IPS-11a (cell line): Measurements from ENCODE around the gene SURF6.

ENCODE experiments used
- H3K4me3 ChIP-seq: one replicate; pipeline ENCODE4 v1.5.1; 2013; ENCODE audit warnings: low read depth, low read length, control low read depth

The SURF6 gene

DNA sequence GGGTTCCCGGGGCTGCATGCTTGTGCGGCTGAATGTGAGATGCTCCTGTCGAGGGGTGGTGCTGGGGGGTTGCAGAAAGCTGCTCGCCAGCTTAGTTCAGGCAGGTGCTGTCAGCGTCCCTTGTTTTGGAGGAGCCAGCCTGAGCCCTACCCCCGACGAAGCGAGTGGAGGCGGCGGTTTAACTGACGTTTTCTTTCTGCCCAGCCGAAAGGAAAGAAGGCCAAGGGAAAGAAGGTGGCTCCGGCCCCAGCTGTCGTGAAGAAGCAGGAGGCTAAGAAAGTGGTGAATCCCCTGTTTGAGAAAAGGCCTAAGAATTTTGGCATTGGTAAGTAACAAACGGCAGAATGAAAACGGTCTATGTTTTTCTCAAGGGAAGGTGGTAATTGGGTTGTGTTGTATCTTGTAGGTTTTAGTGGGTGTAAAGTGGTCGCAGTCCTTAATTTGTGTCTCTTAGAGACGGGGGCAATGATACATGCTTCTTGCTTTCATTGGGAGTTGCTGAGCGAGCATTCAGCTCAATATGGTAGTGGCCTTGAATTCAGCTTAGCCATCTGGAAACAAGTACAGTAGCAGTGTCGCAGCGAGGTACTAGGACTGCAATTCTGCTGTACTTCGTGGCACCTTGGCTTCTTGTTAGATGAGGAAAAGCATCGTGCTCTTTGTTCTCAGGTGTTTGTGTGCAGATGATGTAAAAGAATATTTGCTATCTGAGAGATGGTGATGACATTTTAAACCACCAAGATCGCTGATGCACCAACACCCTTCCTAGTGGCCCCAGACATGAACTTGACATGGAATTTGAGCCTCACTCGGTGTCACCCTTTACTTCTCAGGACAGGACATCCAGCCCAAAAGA is 13.0 kb upstream of the SURF6 start:
- peak overlapping the region; percentile 97 for H3K4me3 ChIP-seq

DNA sequence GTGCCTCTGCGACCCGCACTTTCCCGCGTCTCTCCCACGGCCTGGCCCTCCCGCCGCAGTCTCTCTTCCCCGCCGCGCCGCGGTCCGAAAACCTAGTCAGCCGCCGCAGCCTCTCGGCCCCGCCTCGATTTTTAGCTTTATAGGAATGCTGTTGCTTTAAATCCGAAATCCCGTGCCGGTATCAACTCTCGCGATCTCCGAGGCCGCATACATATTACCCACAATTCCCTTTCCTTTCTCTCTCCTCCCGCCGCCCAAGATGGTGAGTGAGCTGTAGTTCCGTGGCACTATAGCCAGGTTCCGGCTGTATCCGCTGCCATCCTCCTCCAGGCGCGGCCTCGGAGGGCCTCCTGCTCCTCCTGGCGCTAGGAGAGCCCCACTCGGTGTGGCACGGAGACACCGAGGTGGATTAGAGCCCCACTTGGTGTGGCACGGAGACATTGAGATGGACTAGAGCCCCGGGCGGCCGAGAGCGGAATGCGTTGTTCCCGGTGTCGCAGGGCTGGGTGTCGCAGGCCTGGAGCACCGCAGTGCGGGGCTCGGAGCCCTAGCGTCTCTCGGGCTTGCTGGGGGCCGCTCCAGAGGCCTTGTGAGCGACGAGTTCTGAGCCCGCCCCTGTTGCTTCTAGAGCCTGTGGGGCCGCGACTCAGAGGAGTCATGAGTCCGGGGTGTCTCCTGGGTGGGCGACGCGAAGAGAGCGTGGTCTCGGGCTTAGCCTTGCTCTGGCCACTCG is 12.2 kb upstream of the SURF6 start, which contains the start of the genes MED22 and RPL7A:
MED22 (minus strand) TSS at position 147 of the 733 bp plus-strand sequence. CDS start 1,469 bp downstream, outside the sequence.
RPL7A (plus strand) TSS at position 234 of the 733 bp plus-strand sequence; CDS start at position 260, 26 bp downstream.
- H3K4me3 ChIP-seq: peak within 1 kb of the TSS; percentile 97

- H3K4me3 ChIP-seq: peak overlapping the region; percentile 97
These were observed 11.6 kb upstream of the SURF6 start for GRCh38 chr9:133347515-133347984.

GRCh38 chr9:133346021-133346785 is 10.2 kb upstream of the SURF6 start:
- peak overlapping the region; percentile 97 for H3K4me3 ChIP-seq

DNA sequence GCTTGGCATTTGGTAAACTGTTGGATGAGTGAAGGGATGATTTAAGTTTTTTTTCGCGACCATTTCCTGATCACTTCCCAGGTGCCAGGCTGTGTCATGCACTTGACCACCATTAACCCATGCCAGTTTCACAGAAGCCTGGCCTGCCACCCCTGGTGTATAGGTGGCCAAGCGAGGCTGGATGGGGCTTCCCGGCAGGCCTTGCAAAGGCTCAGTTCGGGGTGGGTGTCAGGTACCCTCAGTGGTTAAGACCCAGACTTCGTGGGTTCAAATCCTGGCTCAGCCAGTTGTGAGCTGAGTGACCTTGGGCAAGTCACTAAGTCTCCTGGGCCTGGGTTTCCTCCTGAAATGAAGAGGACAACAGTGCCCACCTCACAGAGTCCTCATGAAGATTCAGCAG is 9.6 kb upstream of the SURF6 start:
- H3K4me3 ChIP-seq: no peak overlapping the region

DNA sequence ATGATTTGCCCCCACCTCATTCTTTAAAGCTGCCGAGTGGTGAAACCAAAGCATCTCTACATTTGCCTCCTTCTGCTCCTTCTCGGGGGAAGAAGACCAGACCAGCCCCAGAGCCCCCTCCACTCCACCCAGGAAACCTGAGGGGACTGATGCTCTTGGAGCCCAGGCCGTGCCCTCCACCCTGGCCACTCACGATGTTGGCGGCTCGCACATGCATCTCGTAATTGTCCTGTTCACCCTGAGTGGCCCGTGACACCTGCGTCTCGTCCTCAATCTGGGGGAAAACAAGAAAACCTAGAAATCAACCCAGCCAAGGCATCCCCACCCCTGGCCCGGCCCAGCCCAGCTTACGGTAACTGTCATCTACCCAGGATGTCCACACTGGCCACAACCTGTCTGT is 9.0 kb upstream of the SURF6 start:
- no peak overlapping the region for H3K4me3 ChIP-seq

GRCh38 chr9:133344071-133344470 is 8.1 kb upstream of the SURF6 start:
- H3K4me3 ChIP-seq: no peak overlapping the region

DNA sequence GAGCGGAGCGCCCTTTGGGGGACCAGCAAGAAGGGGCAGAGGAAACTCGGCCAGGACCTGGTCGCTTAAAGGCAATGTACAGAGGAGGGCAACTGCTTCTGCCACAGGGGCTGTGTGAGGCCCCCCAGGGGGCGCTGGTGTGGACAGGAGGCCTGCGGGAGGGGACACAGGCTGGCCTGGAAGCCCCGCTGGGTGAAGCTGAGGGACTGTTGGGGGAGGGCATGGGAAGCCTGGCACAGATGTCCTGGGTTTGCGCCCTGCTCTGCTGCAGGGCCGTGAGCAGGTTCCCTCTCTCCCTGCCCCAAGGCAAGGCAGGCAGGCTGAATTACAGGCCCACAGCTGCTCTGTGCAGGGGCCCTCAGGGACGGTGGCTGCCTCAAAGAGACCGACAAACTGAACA is 6.6 kb upstream of the SURF6 start:
- no peak overlapping the region for H3K4me3 ChIP-seq

DNA sequence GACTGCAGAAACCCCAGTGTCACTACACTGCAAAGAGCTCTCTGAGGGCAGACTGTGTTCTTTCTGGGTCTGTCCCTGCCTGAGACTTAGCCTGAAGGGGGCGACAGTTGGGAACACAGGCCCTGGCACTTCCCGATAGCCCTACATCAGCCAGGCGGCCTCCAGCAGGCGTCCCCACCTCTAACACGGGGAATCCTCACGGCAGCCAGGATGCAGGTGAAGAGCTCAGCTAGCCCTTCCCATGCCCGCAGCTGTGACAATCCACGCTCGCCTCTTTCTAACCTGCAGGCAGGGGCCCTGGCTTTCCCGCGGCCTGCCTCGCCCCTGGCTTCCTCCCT is 6.0 kb upstream of the SURF6 start:
- H3K4me3 ChIP-seq: no peak overlapping the region

- H3K4me3 ChIP-seq: no peak overlapping the region
These were observed 5.5 kb upstream of the SURF6 start for GRCh38 chr9:133341369-133342068.

- H3K4me3 ChIP-seq: no peak overlapping the region
These were observed 4.9 kb upstream of the SURF6 start for GRCh38 chr9:133340916-133341315.

DNA sequence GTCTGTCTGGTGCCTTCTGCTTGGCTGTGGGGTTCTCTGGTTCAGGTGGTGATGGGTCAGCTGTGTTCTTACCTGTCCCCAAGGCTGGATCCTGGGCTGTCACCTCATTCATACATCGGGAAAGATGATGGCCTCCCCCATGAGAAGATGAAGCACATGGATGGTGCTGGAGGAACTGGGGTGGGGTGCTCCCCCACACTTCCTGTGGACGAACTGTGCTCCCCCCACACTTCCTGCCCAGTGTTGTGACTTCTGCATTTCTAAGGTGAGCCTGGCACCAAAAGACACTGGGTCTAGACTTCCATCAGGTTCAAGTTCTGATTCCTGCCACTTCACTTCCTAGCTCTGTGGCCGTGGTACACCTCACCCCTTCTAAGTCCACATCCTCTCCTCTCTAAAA is 4.3 kb upstream of the SURF6 start:
- H3K4me3 ChIP-seq: no peak overlapping the region

GRCh38 chr9:133339641-133340040 is 3.7 kb upstream of the SURF6 start:
- no peak overlapping the region for H3K4me3 ChIP-seq

DNA sequence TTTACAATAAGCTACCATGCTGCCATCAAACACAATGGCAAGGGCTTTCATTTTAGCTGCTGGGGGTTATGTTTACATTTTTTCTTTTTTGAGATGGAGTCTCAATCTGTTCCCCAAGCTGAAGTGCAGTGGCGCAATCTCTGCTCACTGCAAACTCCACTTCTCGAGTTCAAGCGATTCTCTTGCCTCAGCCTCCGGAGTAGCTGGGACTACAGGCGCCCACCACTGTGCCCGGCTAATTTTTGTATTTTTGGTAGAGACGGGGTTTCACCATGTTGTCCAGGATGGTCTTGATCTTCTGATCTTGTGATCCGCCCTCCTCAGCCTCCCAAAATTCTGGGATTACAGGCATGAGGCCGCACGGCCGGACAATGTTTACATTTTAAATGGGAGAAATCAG is 1.1 kb downstream of the SURF6 start:
- H3K4me3 ChIP-seq: peak overlapping the region; percentile 93

- H3K4me3 ChIP-seq: no peak overlapping the region
These were observed 1.8 kb downstream of the SURF6 start for GRCh38 chr9:133334161-133334560.

GRCh38 chr9:133333566-133333965 is 2.4 kb downstream of the SURF6 start:
- no peak overlapping the region for H3K4me3 ChIP-seq

DNA sequence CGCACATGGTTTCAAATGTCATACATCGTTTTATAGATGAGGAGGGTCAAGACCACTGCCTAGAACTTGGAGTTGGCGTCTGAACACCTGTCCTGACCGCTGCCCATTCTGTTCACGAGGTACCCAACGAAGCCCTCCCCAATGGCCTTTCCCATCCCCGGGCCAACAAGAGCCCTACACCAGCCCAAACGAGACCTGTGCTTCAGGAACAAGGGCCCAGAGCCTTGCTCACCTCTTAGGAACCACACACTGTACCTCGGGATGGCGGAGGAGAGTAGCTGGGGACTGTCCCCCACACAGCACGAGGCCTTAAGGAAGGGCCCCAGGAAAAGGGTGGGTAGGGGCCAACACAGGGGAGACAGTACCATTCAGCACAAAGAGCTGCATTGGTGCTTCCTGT is 3.0 kb downstream of the SURF6 start:
- H3K4me3 ChIP-seq: no peak overlapping the region

DNA sequence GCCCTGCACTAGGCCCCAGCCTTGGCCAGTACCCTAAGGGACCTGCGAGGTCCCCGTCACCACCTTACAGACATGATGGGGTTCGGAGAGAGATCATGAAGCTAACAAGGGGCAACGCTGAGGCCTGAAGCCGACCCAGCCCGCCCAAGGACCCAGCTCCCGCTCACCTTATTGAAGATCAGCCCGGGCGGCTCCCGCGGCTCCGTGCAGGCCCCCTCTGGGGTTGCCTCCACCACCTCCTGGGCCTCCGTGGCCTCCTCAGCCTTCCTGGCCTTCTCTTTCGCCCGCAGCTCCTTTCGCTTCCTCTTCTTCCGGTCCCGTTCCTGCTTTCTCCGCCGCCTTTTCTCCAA is 3.6 kb downstream of the SURF6 start:
- H3K4me3 ChIP-seq: no peak overlapping the region

DNA sequence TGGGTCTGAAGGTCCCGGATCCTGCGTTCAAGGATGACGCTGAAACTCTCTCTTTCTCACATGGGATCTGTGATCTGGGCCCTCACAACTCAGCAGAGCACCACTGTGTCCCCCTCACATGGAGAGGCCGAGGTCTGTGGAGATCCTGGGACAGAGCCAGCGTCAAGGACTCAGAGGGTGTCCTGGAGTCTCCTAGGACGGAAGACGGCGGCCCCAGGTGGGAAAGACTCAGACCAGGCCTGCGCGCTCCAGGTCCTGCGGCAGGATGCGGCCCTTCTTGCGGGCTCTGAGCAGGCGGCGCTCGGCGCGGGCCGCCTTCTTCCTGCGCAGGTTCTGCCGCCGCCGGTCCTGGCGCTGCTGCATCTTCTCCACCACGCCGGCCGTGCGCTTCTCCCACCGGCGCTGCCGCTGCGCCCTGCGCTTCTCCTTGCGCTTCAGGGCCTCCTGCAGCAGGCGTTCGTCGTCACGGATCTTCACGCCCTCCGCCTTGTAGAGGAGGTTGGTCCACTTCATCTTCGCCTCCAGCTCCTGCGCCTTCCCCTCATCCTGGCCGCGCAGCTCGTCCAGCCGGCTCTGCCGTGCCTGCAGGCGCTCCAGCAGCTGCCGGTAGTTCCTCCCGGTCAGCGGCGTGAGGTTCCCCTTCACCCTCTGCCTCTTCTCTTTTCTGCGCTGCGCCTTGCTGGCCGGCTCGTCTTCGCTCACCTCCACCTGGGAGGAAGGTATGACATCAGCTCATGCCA is 4.2 kb downstream of the SURF6 start:
- no peak overlapping the region for H3K4me3 ChIP-seq

GRCh38 chr9:133331221-133331620 is 4.8 kb downstream of the SURF6 start:
- no peak overlapping the region for H3K4me3 ChIP-seq
